HG03159 (cell line): ENCODE data around the gene TMEM117.

Experiments used
- ATAC-seq: cut with Tn5 transposase; IDR thresholded peaks from one replicate; pipeline ENCODE4 v1.9.1; 2021; ENCODE audit warnings: mild to moderate bottlenecking, moderate library complexity; ENCODE audit not compliant: unreplicated experiment

Gene TMEM117

DNA sequence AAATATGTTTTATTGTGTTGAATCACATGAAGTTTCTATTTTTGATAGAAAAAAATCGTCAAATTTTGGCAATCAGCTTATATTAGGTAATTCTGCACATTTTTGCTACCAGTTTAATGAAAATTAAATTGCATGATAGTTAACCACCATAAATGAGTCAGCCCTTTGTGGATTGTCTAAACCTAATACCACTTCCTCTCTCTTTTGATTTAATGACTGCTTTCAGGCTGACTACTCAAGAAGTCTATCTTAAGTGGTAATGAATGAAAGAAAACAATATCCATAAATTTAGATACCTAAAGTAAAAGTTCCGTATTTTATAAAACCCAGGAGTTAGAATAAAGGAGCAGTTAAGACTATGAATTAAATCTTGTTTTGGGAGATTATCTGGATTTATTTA lies 450.5 kb downstream of the TMEM117 start:
- peak; percentile 85 for ATAC-seq

- peak; percentile 24 for ATAC-seq
These were observed 451.1 kb downstream of the TMEM117 start for GRCh38 chr12:44286821-44287505.

DNA sequence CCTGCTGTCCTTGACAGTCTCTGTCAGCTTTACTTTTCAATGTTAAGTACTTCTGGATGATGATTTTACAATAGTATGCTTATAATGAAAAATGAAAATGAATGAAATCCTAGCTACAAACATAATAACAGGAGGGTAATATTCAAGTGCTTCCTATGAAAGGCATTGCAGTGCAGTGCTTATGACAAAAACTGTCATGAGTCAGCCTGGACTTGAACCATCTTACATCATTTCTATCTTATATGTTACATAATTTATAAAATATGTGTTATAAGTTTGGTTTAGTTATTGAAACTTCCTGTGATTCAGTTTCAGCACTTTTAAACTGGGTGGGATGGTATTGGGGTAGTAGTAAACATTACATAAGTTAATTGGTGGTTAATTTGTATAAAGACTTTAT lies 451.7 kb downstream of the TMEM117 start:
- ATAC-seq, result no peak

GRCh38 chr12:44294649-44295048 lies 458.8 kb downstream of the TMEM117 start:
- ATAC-seq, result peak; percentile 97

GRCh38 chr12:44295958-44296623 lies 460.2 kb downstream of the TMEM117 start:
- ATAC-seq, result no peak

DNA sequence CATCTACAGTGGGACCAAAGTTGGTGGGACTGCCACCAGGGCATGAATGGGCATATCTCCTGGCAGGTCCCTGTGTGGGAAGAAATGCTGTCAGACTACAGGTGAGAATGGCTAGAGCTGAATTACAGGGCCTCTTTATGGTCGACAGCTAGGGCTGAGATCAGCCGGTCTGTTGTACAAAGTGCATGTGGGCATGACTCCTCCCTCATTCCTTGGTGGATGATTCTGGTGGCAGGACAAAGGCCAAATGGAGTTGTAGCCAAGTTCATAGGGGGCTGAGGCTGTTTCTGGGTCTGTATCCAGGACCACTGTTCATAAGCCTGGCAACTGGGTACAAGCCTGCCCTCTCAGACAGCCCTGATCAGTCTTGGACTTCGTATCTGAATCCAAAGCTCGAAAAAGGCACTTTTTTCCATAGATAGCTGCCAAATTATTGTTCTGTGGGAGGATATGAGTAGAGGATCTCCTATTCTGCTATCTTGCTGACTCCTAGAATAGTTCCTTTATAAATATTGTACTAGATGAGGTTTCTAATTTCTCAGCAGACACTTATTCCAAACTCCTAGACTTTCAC lies 460.8 kb downstream of the TMEM117 start:
- no peak for ATAC-seq

- no peak for ATAC-seq
These were observed 463.6 kb downstream of the TMEM117 start for GRCh38 chr12:44299524-44299923.

DNA sequence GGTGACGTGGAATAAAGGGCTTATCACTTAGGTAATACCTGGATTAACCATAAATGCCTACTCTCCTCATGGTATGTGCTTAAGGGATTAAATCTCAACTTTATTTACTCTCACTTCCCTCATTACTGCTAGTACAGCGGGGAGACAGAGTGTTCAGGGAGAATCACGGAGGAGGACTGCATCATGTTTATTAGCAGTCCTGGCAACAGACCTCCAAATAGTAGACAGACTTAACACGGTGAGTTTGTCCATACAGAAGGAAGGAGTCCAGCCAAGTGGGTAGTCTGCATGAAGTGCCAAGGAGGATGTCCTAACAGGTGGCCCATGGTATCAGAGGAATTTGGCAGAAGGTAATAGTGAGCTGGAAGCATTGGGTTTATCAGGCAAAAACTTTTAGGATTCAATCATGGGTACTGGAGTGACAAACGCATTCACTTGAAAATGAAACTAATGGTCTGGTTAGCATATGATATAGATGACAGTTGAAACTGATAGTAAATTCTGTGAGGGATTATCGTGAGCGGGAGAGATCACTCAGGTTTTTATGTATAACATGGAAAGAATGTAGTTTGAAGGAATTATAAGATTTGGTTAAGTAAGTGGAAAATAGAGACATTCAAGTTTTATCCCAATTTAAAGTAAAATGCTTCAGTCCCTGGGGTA lies 471.8 kb downstream of the TMEM117 start:
- ATAC-seq, result no peak

GRCh38 chr12:44313188-44313587 lies 477.3 kb downstream of the TMEM117 start:
- ATAC-seq, result no peak

DNA sequence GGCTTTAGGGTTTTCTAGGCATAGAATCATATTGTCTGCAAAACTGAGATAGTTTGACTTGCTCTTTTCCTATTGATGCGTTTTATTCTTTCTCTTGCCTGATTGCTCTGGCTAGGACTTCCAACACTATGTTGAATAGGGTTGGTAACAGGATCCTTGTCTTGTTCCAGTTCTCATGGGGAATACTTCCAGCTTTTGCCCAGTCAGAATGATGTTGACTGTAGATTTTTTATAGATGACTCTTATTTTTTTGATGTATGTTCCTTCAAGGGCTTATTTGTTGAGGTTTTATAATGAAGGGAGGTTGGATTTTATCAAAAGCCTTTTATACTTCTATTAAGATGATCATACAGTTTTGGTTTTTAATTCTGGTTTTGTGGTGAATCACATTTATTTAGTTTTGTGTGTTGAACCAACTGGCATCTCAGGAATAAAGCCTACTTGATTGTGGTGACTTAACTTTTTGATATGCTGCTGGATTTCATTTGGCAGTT lies 478.2 kb downstream of the TMEM117 start:
- no peak for ATAC-seq

DNA sequence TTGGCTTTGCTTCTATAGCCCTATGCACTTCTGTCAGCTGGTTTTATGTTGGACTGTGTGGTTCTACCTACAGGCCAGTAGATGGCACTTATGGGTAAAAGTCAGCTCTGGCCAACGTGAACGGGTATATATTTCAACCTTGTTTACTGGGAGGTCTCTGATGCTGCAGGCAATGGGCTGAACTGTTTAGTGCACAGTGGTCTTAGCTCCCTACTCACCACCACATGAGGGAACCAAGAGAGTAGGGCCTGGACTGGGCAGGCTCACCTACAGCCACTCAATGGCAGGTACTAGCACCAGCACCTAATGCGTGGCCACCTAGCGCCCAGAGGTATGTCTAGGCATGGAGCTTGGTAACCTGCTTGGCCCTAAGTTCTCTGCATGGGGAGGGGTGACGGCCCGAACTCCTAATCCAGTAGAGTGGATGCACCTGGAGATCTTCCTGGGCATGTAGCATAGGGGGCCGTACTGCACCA lies 481.8 kb downstream of the TMEM117 start:
- peak; percentile 94 for ATAC-seq

DNA sequence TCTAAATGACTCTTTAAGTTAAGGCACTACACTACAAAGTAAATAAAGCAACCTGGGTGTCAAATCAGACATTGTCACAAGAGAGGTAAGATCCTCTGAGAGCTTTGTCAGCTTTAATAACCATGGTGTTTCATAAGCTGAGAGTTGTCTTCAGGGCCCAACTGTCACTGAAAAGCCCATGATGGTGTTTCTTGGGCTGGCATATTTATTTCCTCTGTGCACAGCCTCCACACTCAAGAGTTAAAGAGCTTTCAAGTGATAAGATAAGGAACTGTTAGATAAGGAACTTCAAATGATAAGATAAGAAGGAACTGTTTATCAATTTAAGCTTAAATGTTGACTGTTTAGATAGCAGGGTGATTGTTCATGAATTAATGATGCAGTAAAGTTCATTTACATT lies 495.4 kb downstream of the TMEM117 start:
- no peak for ATAC-seq

GRCh38 chr12:44334347-44334746 lies 498.5 kb downstream of the TMEM117 start:
- ATAC-seq, result no peak

DNA sequence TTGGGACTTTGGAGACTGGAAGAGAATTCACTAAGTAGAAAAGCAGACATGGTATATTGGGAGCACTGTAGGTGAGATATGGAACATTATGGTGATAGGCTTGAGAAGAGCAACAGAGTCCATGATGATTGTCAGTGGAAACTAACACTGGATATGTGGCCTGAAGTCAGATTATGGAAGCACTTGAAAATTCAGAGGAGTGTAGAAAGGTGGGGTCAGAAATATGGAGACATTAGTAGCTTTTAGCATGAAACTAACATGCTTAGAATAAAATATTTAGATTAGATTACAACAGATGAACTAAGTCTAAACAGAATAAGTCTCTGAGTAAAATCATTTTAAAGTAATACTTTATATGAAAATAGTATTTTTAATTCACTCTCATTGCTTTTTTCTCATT lies 499.1 kb downstream of the TMEM117 start:
- ATAC-seq, result no peak

DNA sequence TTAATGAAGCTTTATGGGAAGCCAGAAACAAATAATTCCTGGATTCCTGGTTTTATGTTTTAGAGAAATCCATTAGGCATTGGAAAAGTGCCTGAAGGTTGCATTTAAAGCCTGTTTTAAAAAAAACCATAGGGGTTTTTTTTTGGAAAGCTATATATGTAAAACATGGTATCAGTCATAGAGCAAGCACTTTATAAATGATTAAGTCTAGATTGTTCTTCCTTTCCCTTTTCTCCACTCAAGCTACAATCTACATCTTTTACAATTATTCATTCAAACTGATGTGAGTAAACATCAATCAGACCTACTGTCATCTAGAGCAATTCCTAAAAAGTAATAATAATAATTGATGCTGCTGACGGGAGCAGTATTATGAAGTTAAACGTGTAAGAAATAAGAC lies 500.7 kb downstream of the TMEM117 start:
- no peak for ATAC-seq

GRCh38 chr12:44342371-44342770 lies 506.5 kb downstream of the TMEM117 start:
- no peak for ATAC-seq

DNA sequence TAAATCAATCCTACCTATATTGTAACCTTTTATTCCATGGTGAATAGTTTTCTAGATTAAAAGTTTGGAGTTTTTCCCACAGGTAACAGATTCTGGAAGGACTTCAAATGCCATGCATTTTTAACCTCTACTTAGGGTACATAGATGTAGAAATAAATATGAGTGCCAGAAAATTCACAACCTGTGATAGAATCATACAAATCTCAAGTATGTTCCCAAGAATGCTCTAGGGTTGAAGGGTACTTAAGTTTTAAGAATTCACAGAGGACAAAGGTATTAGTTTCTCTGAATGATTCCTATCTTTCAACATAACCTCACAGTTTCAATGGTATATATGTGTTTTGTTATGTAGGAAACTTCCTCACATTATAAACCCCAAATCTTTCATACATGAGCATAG lies 511.3 kb downstream of the TMEM117 start:
- no peak for ATAC-seq

DNA sequence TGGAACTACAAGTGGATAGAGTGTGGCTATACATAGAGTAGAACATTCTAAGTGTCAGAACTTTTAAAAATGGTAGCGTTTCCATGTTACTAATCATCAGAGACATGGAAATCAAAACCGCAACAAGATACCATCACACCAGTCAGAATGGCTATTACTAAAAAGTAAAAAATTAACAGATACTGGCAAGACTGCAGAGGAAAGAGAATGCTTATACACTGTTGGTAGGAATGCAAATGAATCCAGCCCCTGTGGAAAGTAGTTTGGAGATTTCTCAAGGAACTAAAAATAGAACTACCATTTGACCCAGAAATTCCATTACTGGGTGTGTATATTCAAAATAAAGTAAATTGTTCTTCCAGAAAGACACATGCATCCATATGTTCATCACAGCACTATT lies 521.6 kb downstream of the TMEM117 start:
- ATAC-seq, result no peak

DNA sequence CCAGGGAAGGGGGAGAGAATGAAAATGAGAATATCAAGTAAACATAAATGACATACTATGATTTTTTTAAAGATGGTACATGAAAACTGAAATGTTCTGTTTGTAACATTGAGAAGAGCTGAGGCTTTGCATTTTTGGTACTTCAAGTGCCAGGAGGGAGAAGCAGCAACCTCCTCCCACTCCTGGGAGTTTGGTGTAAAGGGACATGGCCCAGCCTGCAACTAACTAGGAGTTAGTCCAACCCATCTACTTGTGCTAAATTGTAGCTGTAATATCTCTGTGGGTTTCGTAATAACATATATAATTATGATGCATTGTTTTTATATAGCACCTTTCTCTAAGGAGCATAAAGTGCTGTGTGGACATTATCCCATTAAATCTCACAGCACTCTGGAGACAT lies 522.8 kb downstream of the TMEM117 start:
- ATAC-seq, result no peak

GRCh38 chr12:44362947-44363346 lies 527.1 kb downstream of the TMEM117 start:
- no peak for ATAC-seq

GRCh38 chr12:44367136-44367535 lies 531.3 kb downstream of the TMEM117 start:
- no peak for ATAC-seq

GRCh38 chr12:44367916-44368315 lies 532.0 kb downstream of the TMEM117 start:
- no peak for ATAC-seq
